Smooth muscle cell (in vitro differentiated cells): ENCODE measurements around the gene CARNS1. TPM values are rescaled to one million over a fixed set of nuclear protein-coding genes. Genes with fewer than 3 reads are reported as not detected.

Source experiments
- DNase-seq: peaks from one replicate; lab custom pipeline; 2025; ENCODE audit not compliant: unreplicated experiment; lab: John Stamatoyannopoulos, UW
- H2AFZ ChIP-seq: fragments of 200-600 bp; sonication (generic); 2 replicates; pipeline ENCODE4 v1.6.0; 2016; ENCODE audit warnings: antibody characterized with exemption, low read depth, mild to moderate bottlenecking
- H3F3A ChIP-seq: fragments of 200-600 bp; sonication (generic); 2 replicates; pipeline ENCODE4 v1.6.0; 2017; ENCODE audit warnings: antibody characterized with exemption, low read depth
- H3K27ac ChIP-seq: fragments of 200-600 bp; sonication (generic); 2 replicates; pipeline ENCODE4 v1.5.1; 2016; ENCODE audit warnings: low read depth, mild to moderate bottlenecking
- H3K27me3 ChIP-seq: fragments of 200-600 bp; sonication (generic); 2 replicates; pipeline ENCODE4 v1.6.1; 2016; ENCODE audit warnings: low read depth, mild to moderate bottlenecking
- H3K36me3 ChIP-seq: fragments of 200-600 bp; sonication (generic); 2 replicates; pipeline ENCODE4 v1.5.1; 2016; ENCODE audit warnings: low read depth
- H3K4me1 ChIP-seq: fragments of 200-600 bp; sonication (generic); 2 replicates; pipeline ENCODE4 v1.5.1; 2016; ENCODE audit warnings: low read depth
- H3K4me2 ChIP-seq: fragments of 200-600 bp; sonication (generic); 2 replicates; pipeline ENCODE4 v1.6.0; 2016; ENCODE audit warnings: mild to moderate bottlenecking
- H3K4me3 ChIP-seq: fragments of 200-600 bp; sonication (generic); 2 replicates; pipeline ENCODE4 v1.5.1; 2016; ENCODE audit warnings: mild to moderate bottlenecking
- H3K79me2 ChIP-seq: fragments of 200-600 bp; sonication (generic); 2 replicates; pipeline ENCODE4 v1.6.0; 2016; ENCODE audit warnings: low read depth, mild to moderate bottlenecking
- H3K9ac ChIP-seq: fragments of 200-600 bp; sonication (generic); 2 replicates; pipeline ENCODE4 v1.6.0; 2016; ENCODE audit warnings: low read depth
- H3K9me3 ChIP-seq: fragments of 200-600 bp; sonication (generic); replicated peaks from 2 replicates; pipeline ENCODE4 v1.5.1; 2016; ENCODE audit warnings: low read depth
- H4K20me1 ChIP-seq: fragments of 200-600 bp; sonication (generic); 2 replicates; pipeline ENCODE4 v1.6.0; 2016; ENCODE audit warnings: low read depth
- CTCF ChIP-seq: fragments of 200-600 bp; sonication (generic); IDR thresholded peaks from 2 replicates; pipeline ENCODE4 v1.5.1; 2017; ENCODE audit warnings: borderline replicate concordance, mild to moderate bottlenecking, antibody characterized with exemption; ENCODE audit not compliant: insufficient read depth, poor library complexity, severe bottlenecking
- WGBS: methylation state at CpG from one replicate; pipeline ENCODE4 v1.1.7; 2016; ENCODE audit warnings: low lambda C conversion rate; 5-methylcytosine and 5-hydroxymethylcytosine counted together
- polyA plus RNA-seq: library from polyadenylated mRNA; unstranded; fragments of >200 nt; fragmentation: Nextera tagmentation; extraction: Ambion mirVana; gene quantifications from 2 replicates; pipeline ENCODE4 v1.2.1, GENCODE V29; 2016
- total RNA-seq: library from RNA; depleted of rRNA; stranded (reverse); fragments of >200 nt; gene quantifications from 2 replicates; pipeline ENCODE4 v1.2.3, GENCODE V29; 2014

Gene CARNS1
- total and polyA plus RNA-seq, 2 experiments from 2014 or later: 0.36 to 1.7 TPM

GRCh38 chr11:67438158-67438902 lies 22.9 kb downstream of the CARNS1 start:
- H3K4me1 ChIP-seq: no peaks in the 10 kb centered on the region
- no peaks in the 10 kb centered on the region for H3K27me3 ChIP-seq
- no peak overlapping the region for H3K4me2 ChIP-seq
- DNase-seq: no peak
- no peak overlapping the region for H3K4me3 ChIP-seq
- no peaks in the 10 kb centered on the region for H4K20me1 ChIP-seq
- H3K79me2 ChIP-seq: peaks cover 5% of the 10 kb centered on the region
- no peak overlapping the region for H2AFZ ChIP-seq
- 91% methylated on average over 19 of the region's 41 CpGs for WGBS
- H3K36me3 ChIP-seq: no peaks in the 10 kb centered on the region
- H3K27ac ChIP-seq: no peak overlapping the region
- TF ChIP-seq CTCF: no peak
- no peaks in the 10 kb centered on the region for H3K9me3 ChIP-seq
- no peaks in the 10 kb centered on the region for H3F3A ChIP-seq
- H3K9ac ChIP-seq: no peak overlapping the region

GRCh38 chr11:67439321-67440228 lies 24.1 kb downstream of the CARNS1 start:
- H3K4me3 ChIP-seq: no peak overlapping the region
- no peaks in the 10 kb centered on the region for H3K27me3 ChIP-seq
- no peaks in the 10 kb centered on the region for H3K4me1 ChIP-seq
- H3K9me3 ChIP-seq: no peaks in the 10 kb centered on the region
- H4K20me1 ChIP-seq: no peaks in the 10 kb centered on the region
- no peak overlapping the region for H3K27ac ChIP-seq
- peaks cover 5% of the 10 kb centered on the region for H3K79me2 ChIP-seq
- no peak for TF ChIP-seq CTCF
- H3F3A ChIP-seq: no peaks in the 10 kb centered on the region
- H3K4me2 ChIP-seq: no peak overlapping the region
- no peak overlapping the region for H3K9ac ChIP-seq
- no peak for DNase-seq
- 93% methylated on average over 30 of the region's 31 CpGs for WGBS
- no peak overlapping the region for H2AFZ ChIP-seq
- H3K36me3 ChIP-seq: no peaks in the 10 kb centered on the region

GRCh38 chr11:67440229-67441097 lies 25.0 kb downstream of the CARNS1 start:
- Histone ChIP-seq H3K27ac (no peak overlapping the region), H3K27me3 (no peaks in the 10 kb centered on the region), H3K36me3 (no peaks in the 10 kb centered on the region), H3K9me3 (no peaks in the 10 kb centered on the region), H4K20me1 (no peaks in the 10 kb centered on the region), H3F3A (no peaks in the 10 kb centered on the region), H3K4me1 (no peaks in the 10 kb centered on the region), H3K9ac (no peak overlapping the region), H3K4me2 (no peak overlapping the region), H3K79me2 (peaks cover 5% of the 10 kb centered on the region), H2AFZ (no peak overlapping the region), H3K4me3 (no peak overlapping the region)
- 97% methylated on average over 15 of the region's 17 CpGs for whole genome bisulfite sequencing
- DNase-seq: no peak
- TF ChIP-seq CTCF: no peak
